Peyer's patch (tissue), 4 donors: ENCODE data around the gene EDIL3. TPM values are rescaled to one million over a fixed set of nuclear protein-coding genes. Genes with fewer than 3 reads are reported as not detected.

ENCODE experiments used
- DNase-seq, 3 donors: peaks; one replicate each; pipeline ENCODE4 v3.0.0-alpha.2; 2017 to 2019
- H3K27ac ChIP-seq, 4 donors: fragments of 200-600 bp; sonication (generic); one replicate each; pipeline ENCODE4 v1.5.1; 2016 to 2019
- H3K27me3 ChIP-seq, 2 donors: fragments of 200-600 bp; sonication (generic); one replicate each; pipeline ENCODE4 v1.5.1; 2019
- H3K36me3 ChIP-seq, 3 donors: fragments of 200-600 bp; sonication (generic); one replicate each; pipeline ENCODE4 v1.5.1; 2016 to 2019
- H3K4me1 ChIP-seq, 4 donors: fragments of 200-600 bp; sonication (generic); one replicate each; pipeline ENCODE4 v1.5.1; 2016 to 2019
- H3K4me3 ChIP-seq, 4 donors: fragments of 200-600 bp; sonication (generic); 1 replicate in 3 of 4; 2 replicates in 1 of 4; pipeline ENCODE4 v1.5.1; 2016 to 2019; ENCODE audit warnings: mild to moderate bottlenecking in 1 of 4
- H3K9me3 ChIP-seq, 4 donors: fragments of 200-600 bp; sonication (generic); one replicate each; pipeline ENCODE4 v1.5.1; 2016 to 2019; ENCODE audit warnings: mild to moderate bottlenecking in 1 of 4
- POLR2A ChIP-seq, 2 donors: fragments of 450-650 bp; IDR thresholded peaks; one replicate each; pipeline ENCODE4 v1.5.1; 2017; ENCODE audit warnings: antibody characterized with exemption in 2 of 2, mild to moderate bottlenecking in 2 of 2, moderate library complexity in 2 of 2
- total RNA-seq, 4 donors: library from RNA; depleted of rRNA; stranded (reverse); fragments of >200 nt; gene quantifications; one replicate each; pipeline ENCODE4 v1.1.0, GENCODE V29; 2016
- TF ChIP-seq, protein P1 (sequence below), 6 experiments: fragments of 450-650 bp in 4 of 6; fragments of 200-600 bp in 2 of 6; sonication (generic) in 1 of 6; IDR thresholded peaks; one replicate each; pipeline ENCODE4 v1.5.1; 2017 to 2019; ENCODE audit warnings: antibody characterized with exemption in 6 of 6, mild to moderate bottlenecking in 3 of 6, moderate library complexity in 1 of 6

The EDIL3 gene
- total RNA-seq, 4 donors from 2014 or later, result 6.0 to 18.2 (median 6.4) TPM

DNA sequence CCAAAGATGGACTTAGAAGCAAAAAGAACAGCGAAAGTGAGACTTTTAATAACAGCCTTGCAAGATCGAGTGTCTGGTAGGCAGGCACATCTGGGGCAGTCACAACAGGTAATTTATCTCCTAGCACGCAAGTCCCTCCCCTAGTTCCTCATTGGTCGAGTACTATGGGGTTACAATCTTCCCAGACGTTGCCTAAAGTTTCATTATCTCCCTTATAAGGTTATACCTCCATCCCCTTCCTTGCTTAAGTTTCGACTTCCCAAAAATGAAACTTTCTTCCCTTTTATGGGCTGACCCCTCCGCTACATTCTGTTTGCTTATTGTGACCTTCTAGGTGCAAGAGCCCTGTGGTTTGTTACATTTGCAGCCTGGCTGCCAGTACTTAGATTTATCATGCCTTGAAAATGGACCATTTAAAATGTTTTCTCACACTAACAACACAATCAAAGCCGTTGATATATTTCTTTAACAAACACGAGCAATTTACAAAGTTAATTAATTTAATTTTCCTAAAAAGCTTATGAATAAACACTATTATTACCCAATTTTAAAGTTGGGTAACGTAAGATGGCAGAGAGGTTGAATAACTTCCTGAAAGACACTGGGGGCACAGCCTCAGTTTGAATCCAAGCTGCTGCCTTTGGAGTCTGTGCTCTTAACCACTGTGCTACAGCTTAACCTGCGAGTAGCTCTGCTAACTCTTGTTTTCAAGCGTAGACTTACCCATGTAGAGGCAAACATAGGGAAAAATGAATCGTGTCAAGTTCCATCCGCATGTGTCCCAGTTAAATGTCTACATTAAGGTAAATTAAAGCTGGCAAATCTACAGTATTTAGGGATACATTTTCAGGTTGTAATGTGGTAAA lies 91.7 kb downstream of the EDIL3 start:
- H3K27me3 ChIP-seq, result no peaks in the 10 kb centered on the region
- H3K27ac ChIP-seq, result no peak overlapping the region
- no peak overlapping the region for H3K4me3 ChIP-seq
- no peaks in the 10 kb centered on the region for H3K9me3 ChIP-seq
- no peaks in the 10 kb centered on the region for H3K36me3 ChIP-seq
- no peak for DNase-seq
- TF ChIP-seq POLR2A (IDR thresholded peaks at IDR 0.05), result no peak
- TF ChIP-seq, protein P1, sequence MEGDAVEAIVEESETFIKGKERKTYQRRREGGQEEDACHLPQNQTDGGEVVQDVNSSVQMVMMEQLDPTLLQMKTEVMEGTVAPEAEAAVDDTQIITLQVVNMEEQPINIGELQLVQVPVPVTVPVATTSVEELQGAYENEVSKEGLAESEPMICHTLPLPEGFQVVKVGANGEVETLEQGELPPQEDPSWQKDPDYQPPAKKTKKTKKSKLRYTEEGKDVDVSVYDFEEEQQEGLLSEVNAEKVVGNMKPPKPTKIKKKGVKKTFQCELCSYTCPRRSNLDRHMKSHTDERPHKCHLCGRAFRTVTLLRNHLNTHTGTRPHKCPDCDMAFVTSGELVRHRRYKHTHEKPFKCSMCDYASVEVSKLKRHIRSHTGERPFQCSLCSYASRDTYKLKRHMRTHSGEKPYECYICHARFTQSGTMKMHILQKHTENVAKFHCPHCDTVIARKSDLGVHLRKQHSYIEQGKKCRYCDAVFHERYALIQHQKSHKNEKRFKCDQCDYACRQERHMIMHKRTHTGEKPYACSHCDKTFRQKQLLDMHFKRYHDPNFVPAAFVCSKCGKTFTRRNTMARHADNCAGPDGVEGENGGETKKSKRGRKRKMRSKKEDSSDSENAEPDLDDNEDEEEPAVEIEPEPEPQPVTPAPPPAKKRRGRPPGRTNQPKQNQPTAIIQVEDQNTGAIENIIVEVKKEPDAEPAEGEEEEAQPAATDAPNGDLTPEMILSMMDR (IDR thresholded peaks at IDR 0.05), result no peak
- H3K4me1 ChIP-seq, result no peaks in the 10 kb centered on the region

DNA sequence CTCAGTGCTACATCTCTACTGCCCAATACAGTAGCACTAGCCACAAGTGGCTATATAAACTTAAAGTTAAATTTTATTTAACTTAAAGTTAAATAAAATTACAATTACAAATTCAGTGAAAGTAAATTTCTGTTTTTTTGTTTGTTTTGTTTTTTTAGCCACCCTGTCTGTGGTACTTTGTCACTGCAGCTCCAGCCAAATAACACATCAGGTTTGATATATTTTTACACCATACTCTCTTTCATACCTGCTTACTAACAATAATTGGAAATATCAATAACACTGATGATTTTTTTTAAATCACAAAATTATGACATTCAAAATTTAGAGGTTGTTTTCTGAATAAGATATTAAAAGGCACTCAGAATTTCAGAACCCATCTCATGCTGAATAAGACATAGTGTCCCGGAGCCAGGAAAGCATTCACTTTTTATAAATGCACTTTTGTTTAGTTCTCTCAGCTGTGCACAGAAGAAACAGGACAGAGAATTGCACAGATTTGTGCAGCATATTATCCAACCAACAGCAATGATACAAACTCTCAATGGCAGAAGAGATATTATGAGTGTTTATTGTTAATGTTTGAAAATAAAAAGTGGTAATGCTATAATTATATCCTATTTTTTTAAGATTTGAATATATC lies 92.6 kb downstream of the EDIL3 start:
- Histone ChIP-seq H3K27me3 (no peaks in the 10 kb centered on the region), H3K4me3 (no peak overlapping the region), H3K27ac (no peak overlapping the region), H3K36me3 (no peaks in the 10 kb centered on the region), H3K4me1 (no peaks in the 10 kb centered on the region), H3K9me3 (no peaks in the 10 kb centered on the region)
- DNase-seq, result no peak
- TF ChIP-seq, protein P1 (IDR thresholded peaks at IDR 0.05), result no peak
- no peak for TF ChIP-seq POLR2A (IDR thresholded peaks at IDR 0.05)

- Histone ChIP-seq H3K27ac (no peak overlapping the region), H3K36me3 (no peaks in the 10 kb centered on the region), H3K9me3 (no peaks in the 10 kb centered on the region), H3K4me3 (no peak overlapping the region), H3K27me3 (no peaks in the 10 kb centered on the region), H3K4me1 (no peaks in the 10 kb centered on the region)
- DNase-seq, result no peak
- TF ChIP-seq, protein P1 (IDR thresholded peaks at IDR 0.05), result no peak
- TF ChIP-seq POLR2A (IDR thresholded peaks at IDR 0.05), result no peak
These were observed 94.0 kb downstream of the EDIL3 start for GRCh38 chr5:84290673-84291072.

GRCh38 chr5:84290161-84290560 lies 94.5 kb downstream of the EDIL3 start:
- H3K27ac ChIP-seq, result no peak overlapping the region
- H3K4me3 ChIP-seq, result no peak overlapping the region
- no peaks in the 10 kb centered on the region for H3K27me3 ChIP-seq
- H3K36me3 ChIP-seq, result no peaks in the 10 kb centered on the region
- no peaks in the 10 kb centered on the region for H3K9me3 ChIP-seq
- H3K4me1 ChIP-seq, result no peaks in the 10 kb centered on the region
- no peak for DNase-seq
- TF ChIP-seq, protein P1 (IDR thresholded peaks at IDR 0.05), result no peak
- no peak for TF ChIP-seq POLR2A (IDR thresholded peaks at IDR 0.05)

GRCh38 chr5:84287951-84288350 lies 96.7 kb downstream of the EDIL3 start:
- Histone ChIP-seq H3K9me3 (no peaks in the 10 kb centered on the region), H3K4me3 (no peak overlapping the region), H3K4me1 (no peaks in the 10 kb centered on the region), H3K36me3 (no peaks in the 10 kb centered on the region), H3K27me3 (no peaks in the 10 kb centered on the region), H3K27ac (no peak overlapping the region)
- TF ChIP-seq POLR2A (IDR thresholded peaks at IDR 0.05), result no peak
- TF ChIP-seq, protein P1 (IDR thresholded peaks at IDR 0.05), result no peak
- no peak for DNase-seq
